ENCODE measurements around the gene NBPF1.
"Not testable (repeated sequence)": the region's sequence is repeated elsewhere in the genome, so short reads cannot be mapped to it uniquely, and the experiment has no call there.

Gene NBPF1

GRCh38 chr1:16611981-16612331 lies 1.4 kb downstream of the NBPF1 start:
- Histone ChIP-seq H3K4me1 (ENCODE audit: control insufficient read depth in 2 of 2, insufficient read depth in 1 of 2, low read depth in 1 of 2, low read length in 2 of 2) (peaks cover 11 to 16% of the 10 kb centered on the region in 2 donors), H3K4me2 (ENCODE audit: insufficient read depth, low read length, poor library complexity, severe bottlenecking) (peak overlapping the region; percentile 21), H3K4me3 (ENCODE audit: low read length in 2 of 2) (peak overlapping the region in 1 of 2 donors; percentile 61), H3K36me3 (replicated peaks in 1 of 2; ENCODE audit: control insufficient read depth in 2 of 2, insufficient read depth in 2 of 2, low read length in 2 of 2) (peaks cover 14 to 20% of the 10 kb centered on the region in 2 donors)
- not testable (repeated sequence) for H2AK5ac ChIP-seq (ENCODE audit: low read depth, low read length); H3K4ac ChIP-seq (ENCODE audit: low read length); H3K14ac ChIP-seq (ENCODE audit: low read length); H2BK15ac ChIP-seq (ENCODE audit: low read length); H3K27me3 ChIP-seq (ENCODE audit: control insufficient read depth in 3 of 3, insufficient read depth in 3 of 3, low read depth in 1 of 3, low read length in 3 of 3); H3K9me3 ChIP-seq (replicated peaks in 1 of 2; ENCODE audit: control insufficient read depth in 2 of 2, insufficient read depth in 1 of 2, low read depth in 1 of 2, low read length in 2 of 2); H2AFZ ChIP-seq (ENCODE audit: low read length); H2BK12ac ChIP-seq (ENCODE audit: low read length); H4K91ac ChIP-seq (ENCODE audit: low read depth, low read length, poor library complexity); H3K79me1 ChIP-seq (ENCODE audit: low read depth, low read length); H3K23ac ChIP-seq (ENCODE audit: low read depth, low read length, poor library complexity); H2BK5ac ChIP-seq (ENCODE audit: low read length); H3K18ac ChIP-seq (ENCODE audit: low read length); H3K9ac ChIP-seq (ENCODE audit: low read depth, low read length, poor library complexity); DNase-seq (ENCODE audit: low spot score); H4K8ac ChIP-seq (ENCODE audit: low read depth, low read length); H3K27ac ChIP-seq (replicated peaks; ENCODE audit: low read length); H2BK120ac ChIP-seq (ENCODE audit: low read depth, low read length)
- no CpG with 5 or more reads among the region's 8 CpGs for WGBS, 2 donors (ENCODE audit: extremely low coverage in 2 of 2, insufficient read length in 2 of 2, insufficient replicate concordance in 1 of 2)

GRCh38 chr1:16611164-16611563 lies 2.2 kb downstream of the NBPF1 start:
- H3K27ac ChIP-seq (replicated peaks; ENCODE audit: low read length); H2BK5ac ChIP-seq (ENCODE audit: low read length); H2AK5ac ChIP-seq (ENCODE audit: low read depth, low read length); H3K4ac ChIP-seq (ENCODE audit: low read length); H2AFZ ChIP-seq (ENCODE audit: low read length); H3K79me1 ChIP-seq (ENCODE audit: low read depth, low read length); H4K91ac ChIP-seq (ENCODE audit: low read depth, low read length, poor library complexity); H3K9me3 ChIP-seq (replicated peaks in 1 of 2; ENCODE audit: control insufficient read depth in 2 of 2, insufficient read depth in 1 of 2, low read depth in 1 of 2, low read length in 2 of 2); H3K4me2 ChIP-seq (ENCODE audit: insufficient read depth, low read length, poor library complexity, severe bottlenecking); H3K14ac ChIP-seq (ENCODE audit: low read length); H3K23ac ChIP-seq (ENCODE audit: low read depth, low read length, poor library complexity); H3K27me3 ChIP-seq (ENCODE audit: control insufficient read depth in 3 of 3, insufficient read depth in 3 of 3, low read depth in 1 of 3, low read length in 3 of 3); H2BK120ac ChIP-seq (ENCODE audit: low read depth, low read length); H3K9ac ChIP-seq (ENCODE audit: low read depth, low read length, poor library complexity); H2BK12ac ChIP-seq (ENCODE audit: low read length); DNase-seq (ENCODE audit: low spot score); H3K4me3 ChIP-seq (ENCODE audit: low read length in 2 of 2); H3K18ac ChIP-seq (ENCODE audit: low read length); H4K8ac ChIP-seq (ENCODE audit: low read depth, low read length); H2BK15ac ChIP-seq (ENCODE audit: low read length): not testable (repeated sequence)
- Histone ChIP-seq H3K4me1 (ENCODE audit: control insufficient read depth in 2 of 2, insufficient read depth in 1 of 2, low read depth in 1 of 2, low read length in 2 of 2) (peaks cover 8 to 16% of the 10 kb centered on the region in 2 donors), H3K36me3 (replicated peaks in 1 of 2; ENCODE audit: control insufficient read depth in 2 of 2, insufficient read depth in 2 of 2, low read length in 2 of 2) (peaks cover 17 to 28% of the 10 kb centered on the region in 2 donors)
- WGBS, 2 donors (ENCODE audit: extremely low coverage in 2 of 2, insufficient read length in 2 of 2, insufficient replicate concordance in 1 of 2), result no CpG with 5 or more reads among the region's 4 CpGs

GRCh38 chr1:16610553-16610952 lies 2.8 kb downstream of the NBPF1 start:
- H4K91ac ChIP-seq (ENCODE audit: low read depth, low read length, poor library complexity); H4K8ac ChIP-seq (ENCODE audit: low read depth, low read length); H3K23ac ChIP-seq (ENCODE audit: low read depth, low read length, poor library complexity); H2BK120ac ChIP-seq (ENCODE audit: low read depth, low read length); H3K79me1 ChIP-seq (ENCODE audit: low read depth, low read length); H3K4ac ChIP-seq (ENCODE audit: low read length); H2BK12ac ChIP-seq (ENCODE audit: low read length); H3K4me2 ChIP-seq (ENCODE audit: insufficient read depth, low read length, poor library complexity, severe bottlenecking); H2BK15ac ChIP-seq (ENCODE audit: low read length); H3K27me3 ChIP-seq (ENCODE audit: control insufficient read depth in 3 of 3, insufficient read depth in 3 of 3, low read depth in 1 of 3, low read length in 3 of 3); H2AFZ ChIP-seq (ENCODE audit: low read length); H3K4me3 ChIP-seq (ENCODE audit: low read length in 2 of 2); H2AK5ac ChIP-seq (ENCODE audit: low read depth, low read length); H3K9me3 ChIP-seq (replicated peaks in 1 of 2; ENCODE audit: control insufficient read depth in 2 of 2, insufficient read depth in 1 of 2, low read depth in 1 of 2, low read length in 2 of 2); H3K9ac ChIP-seq (ENCODE audit: low read depth, low read length, poor library complexity); H3K14ac ChIP-seq (ENCODE audit: low read length); DNase-seq (ENCODE audit: low spot score); H3K18ac ChIP-seq (ENCODE audit: low read length); H2BK5ac ChIP-seq (ENCODE audit: low read length); H3K27ac ChIP-seq (replicated peaks; ENCODE audit: low read length): not testable (repeated sequence)
- Histone ChIP-seq H3K4me1 (ENCODE audit: control insufficient read depth in 2 of 2, insufficient read depth in 1 of 2, low read depth in 1 of 2, low read length in 2 of 2) (peaks cover 8 to 16% of the 10 kb centered on the region in 2 donors), H3K36me3 (replicated peaks in 1 of 2; ENCODE audit: control insufficient read depth in 2 of 2, insufficient read depth in 2 of 2, low read length in 2 of 2) (peaks cover 20 to 34% of the 10 kb centered on the region in 2 donors)
- no CpG with 5 or more reads among the region's 5 CpGs for WGBS, 2 donors (ENCODE audit: extremely low coverage in 2 of 2, insufficient read length in 2 of 2, insufficient replicate concordance in 1 of 2)

DNA sequence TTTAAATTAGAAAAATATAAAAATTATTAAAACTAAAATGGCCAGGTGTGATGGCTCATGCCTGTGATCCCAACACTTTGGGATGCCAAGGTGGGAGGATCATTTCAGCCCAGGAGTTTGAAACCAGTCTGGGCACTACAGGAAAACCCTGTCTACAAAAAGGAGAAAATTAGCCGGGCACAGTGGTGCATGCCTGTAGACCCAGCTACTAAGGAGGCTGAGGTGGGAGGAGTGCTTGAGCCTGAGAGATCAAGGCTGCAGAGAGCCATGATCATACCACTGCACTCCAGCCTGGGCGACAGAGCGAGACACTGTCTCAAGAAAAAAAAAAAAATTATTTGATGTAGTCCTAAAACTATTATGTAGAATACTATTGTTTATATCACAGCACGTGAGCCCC lies 3.6 kb downstream of the NBPF1 start:
- Histone ChIP-seq H3K4me1 (ENCODE audit: control insufficient read depth in 2 of 2, insufficient read depth in 1 of 2, low read depth in 1 of 2, low read length in 2 of 2) (peaks cover 7 to 15% of the 10 kb centered on the region in 2 donors), H3K36me3 (replicated peaks in 1 of 2; ENCODE audit: control insufficient read depth in 2 of 2, insufficient read depth in 2 of 2, low read length in 2 of 2) (peaks cover 22 to 42% of the 10 kb centered on the region in 2 donors)
- H2BK12ac ChIP-seq (ENCODE audit: low read length); H2AFZ ChIP-seq (ENCODE audit: low read length); H3K27ac ChIP-seq (replicated peaks; ENCODE audit: low read length); H3K27me3 ChIP-seq (ENCODE audit: control insufficient read depth in 3 of 3, insufficient read depth in 3 of 3, low read depth in 1 of 3, low read length in 3 of 3); H3K9me3 ChIP-seq (replicated peaks in 1 of 2; ENCODE audit: control insufficient read depth in 2 of 2, insufficient read depth in 1 of 2, low read depth in 1 of 2, low read length in 2 of 2); DNase-seq (ENCODE audit: low spot score); H2BK5ac ChIP-seq (ENCODE audit: low read length); H2AK5ac ChIP-seq (ENCODE audit: low read depth, low read length); H2BK120ac ChIP-seq (ENCODE audit: low read depth, low read length); H4K91ac ChIP-seq (ENCODE audit: low read depth, low read length, poor library complexity); H4K8ac ChIP-seq (ENCODE audit: low read depth, low read length); H3K9ac ChIP-seq (ENCODE audit: low read depth, low read length, poor library complexity); H3K4ac ChIP-seq (ENCODE audit: low read length); H2BK15ac ChIP-seq (ENCODE audit: low read length); H3K4me3 ChIP-seq (ENCODE audit: low read length in 2 of 2); H3K79me1 ChIP-seq (ENCODE audit: low read depth, low read length); H3K4me2 ChIP-seq (ENCODE audit: insufficient read depth, low read length, poor library complexity, severe bottlenecking); H3K14ac ChIP-seq (ENCODE audit: low read length); H3K18ac ChIP-seq (ENCODE audit: low read length); H3K23ac ChIP-seq (ENCODE audit: low read depth, low read length, poor library complexity): not testable (repeated sequence)
- no CpG with 5 or more reads among the region's 4 CpGs for WGBS, 2 donors (ENCODE audit: extremely low coverage in 2 of 2, insufficient read length in 2 of 2, insufficient replicate concordance in 1 of 2)

All from neuronal stem cell (in vitro differentiated cells).